DMS114 treated with DMSO at 0.1 percent for 48 hours (cell line): Measurements from ENCODE around the gene ZNF649.
"Not testable (repeated sequence)": the region's sequence is repeated elsewhere in the genome, so short reads cannot be mapped to it uniquely, and the experiment has no call there.

Experiments
- DNase-seq: peaks from one replicate; lab custom pipeline; 2025; ENCODE audit not compliant: unreplicated experiment; lab: John Stamatoyannopoulos, UW

The ZNF649 gene

GRCh38 chr19:51904331-51905165 is at the start of gene ZNF649:
Gene ZNF649 (minus strand): TSS chr19:51905017. CDS start chr19:51900107, 4,910 bp downstream.
- DNase-seq: no peak

- DNase-seq: no peak
Measured at GRCh38 chr19:51948975-51949374, 44.2 kb upstream of the ZNF649 start.

GRCh38 chr19:51946602-51947001 is 41.8 kb upstream of the ZNF649 start:
- DNase-seq: no peak

- DNase-seq: no peak
Measured at GRCh38 chr19:51944798-51945552, 40.2 kb upstream of the ZNF649 start.

- no peak for DNase-seq
Measured at GRCh38 chr19:51938936-51939335, 34.1 kb upstream of the ZNF649 start.

- no peak for DNase-seq
Measured at GRCh38 chr19:51931921-51932320, 27.1 kb upstream of the ZNF649 start.

- no peak for DNase-seq
Measured at GRCh38 chr19:51927859-51928258, 23.0 kb upstream of the ZNF649 start.

GRCh38 chr19:51926784-51927741 is 22.2 kb upstream of the ZNF649 start, which contains the start of gene ZNF613:
Gene ZNF613 (plus strand): TSS chr19:51927472. CDS start chr19:51936221, 8,749 bp downstream.
- DNase-seq: peak; percentile 95

- DNase-seq: no peak
Measured at GRCh38 chr19:51926426-51926783, 21.6 kb upstream of the ZNF649 start.

- DNase-seq: no peak
Measured at GRCh38 chr19:51921949-51922348, 17.1 kb upstream of the ZNF649 start.

GRCh38 chr19:51919606-51920005 is 14.8 kb upstream of the ZNF649 start:
- no peak for DNase-seq

GRCh38 chr19:51916167-51916566 is 11.3 kb upstream of the ZNF649 start:
- no peak for DNase-seq

GRCh38 chr19:51915324-51915867 is 10.6 kb upstream of the ZNF649 start:
- DNase-seq: peak; percentile 5

- DNase-seq: not testable (repeated sequence)
Measured at GRCh38 chr19:51907981-51908380, 3.2 kb upstream of the ZNF649 start.

- DNase-seq: not testable (repeated sequence)
Measured at GRCh38 chr19:51906108-51906507, 1.3 kb upstream of the ZNF649 start.

- DNase-seq: not testable (repeated sequence)
Measured at GRCh38 chr19:51905639-51906038, 822 bp upstream of the ZNF649 start.

GRCh38 chr19:51905206-51905605 is 389 bp upstream of the ZNF649 start:
- DNase-seq: no peak

- no peak for DNase-seq
Measured at GRCh38 chr19:51903192-51903591, 1.6 kb downstream of the ZNF649 start.

- no peak for DNase-seq
Measured at GRCh38 chr19:51901860-51902259, 3.0 kb downstream of the ZNF649 start.

- no peak for DNase-seq
Measured at GRCh38 chr19:51891193-51891747, 13.5 kb downstream of the ZNF649 start.
